ENCODE measurements around the gene RNF181.

RNF181 gene

DNA sequence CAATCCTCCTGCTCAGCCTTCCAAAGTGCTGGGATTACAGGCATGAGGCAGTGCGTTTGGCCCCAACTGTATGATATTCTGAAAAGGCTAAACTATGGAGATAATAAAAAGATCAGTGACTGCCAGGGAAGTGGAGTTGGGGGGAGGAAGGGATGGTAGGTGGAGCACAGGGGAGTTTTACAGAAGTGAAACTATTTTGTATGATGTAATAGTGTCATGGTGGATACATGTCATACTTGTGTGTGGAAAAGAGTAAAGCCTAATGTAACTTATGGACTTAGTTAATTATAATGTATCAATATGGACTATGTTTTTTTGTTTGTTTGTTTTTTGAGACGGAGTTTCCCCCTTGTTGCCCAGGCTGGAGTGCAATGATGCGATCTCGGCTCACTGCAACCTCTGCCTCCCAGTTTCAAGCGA, 31.4 kb upstream of the RNF181 start:
- no peak overlapping the region for H3K4me3 ChIP-seq
- no peaks in the 10 kb centered on the region; the same call in 1 of the 2 replicates for H3K36me3 ChIP-seq (ENCODE audit: insufficient read depth, low read length)
- H3K9ac ChIP-seq (ENCODE audit: insufficient read length) = no peak overlapping the region
- no peaks in the 10 kb centered on the region for H3K9me3 ChIP-seq (ENCODE audit: low read depth, low read length)
- TF ChIP-seq EZH2 (IDR thresholded peaks at IDR 0.05) (no peak), POLR2AphosphoS5 (IDR thresholded peaks at IDR 0.05; ENCODE audit: borderline replicate concordance, low read depth, low read length) (no peak), FOXP2 (optimal IDR thresholded peaks at IDR 0.05; ENCODE audit: control extremely low read depth, extremely low read length, insufficient read depth) (no peak)
- no peak for DNase-seq (ENCODE audit: low read depth, low spot score)
- peak overlapping the region; percentile 6; the same call in 1 of the 2 replicates for H3K27ac ChIP-seq

- Histone ChIP-seq H3K36me3 (ENCODE audit: insufficient read depth, low read length) (no peaks in the 10 kb centered on the region), H3K9ac (ENCODE audit: insufficient read length) (no peak overlapping the region), H3K27ac (no peak overlapping the region), H3K9me3 (ENCODE audit: low read depth, low read length) (no peaks in the 10 kb centered on the region), H3K4me3 (no peak overlapping the region)
- DNase-seq (ENCODE audit: low read depth, low spot score) = no peak
- no peak for TF ChIP-seq FOXP2 (optimal IDR thresholded peaks at IDR 0.05; ENCODE audit: control extremely low read depth, extremely low read length, insufficient read depth)
- TF ChIP-seq POLR2AphosphoS5 (IDR thresholded peaks at IDR 0.05; ENCODE audit: borderline replicate concordance, low read depth, low read length) = no peak
- TF ChIP-seq EZH2 (IDR thresholded peaks at IDR 0.05) = no peak
Observed at GRCh38 chr2:85566265-85566664, 29.3 kb upstream of the RNF181 start.

GRCh38 chr2:85575739-85576138, 19.8 kb upstream of the RNF181 start:
- no peak overlapping the region for H3K4me3 ChIP-seq
- no peak overlapping the region for H3K27ac ChIP-seq
- H3K9me3 ChIP-seq (ENCODE audit: low read depth, low read length) = no peaks in the 10 kb centered on the region

DNA sequence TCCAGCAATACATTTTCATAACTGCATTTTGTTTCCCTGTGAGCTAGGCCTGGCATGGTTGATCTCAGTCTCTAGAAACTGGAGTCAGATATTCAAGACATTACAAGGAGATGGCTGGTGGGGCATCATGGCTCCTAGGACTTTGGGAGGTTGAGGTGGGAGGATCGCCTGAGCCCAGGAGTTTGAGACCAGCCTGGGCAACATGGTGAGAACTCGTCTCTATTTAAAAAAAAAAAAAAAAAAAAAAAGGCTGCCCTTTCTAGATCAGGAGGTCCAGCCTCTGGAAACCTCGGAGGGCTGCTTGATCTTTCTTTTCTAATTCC, 18.5 kb upstream of the RNF181 start:
- no peak overlapping the region for H3K4me3 ChIP-seq
- no peak for DNase-seq (ENCODE audit: low read depth, low spot score)
- H3K36me3 ChIP-seq (ENCODE audit: insufficient read depth, low read length) = no peaks in the 10 kb centered on the region
- no peak overlapping the region for H3K9ac ChIP-seq (ENCODE audit: insufficient read length)
- TF ChIP-seq FOXP2 (optimal IDR thresholded peaks at IDR 0.05; ENCODE audit: control extremely low read depth, extremely low read length, insufficient read depth) (no peak), EZH2 (IDR thresholded peaks at IDR 0.05) (no peak), POLR2AphosphoS5 (IDR thresholded peaks at IDR 0.05; ENCODE audit: borderline replicate concordance, low read depth, low read length) (no peak)
- H3K27ac ChIP-seq = no peak overlapping the region
- H3K9me3 ChIP-seq (ENCODE audit: low read depth, low read length) = no peaks in the 10 kb centered on the region

More at GRCh38 chr2:85575739-85576138, 19.8 kb upstream of the RNF181 start:
- no peaks in the 10 kb centered on the region for H3K36me3 ChIP-seq (ENCODE audit: insufficient read depth, low read length)
- no peak for TF ChIP-seq POLR2AphosphoS5 (IDR thresholded peaks at IDR 0.05; ENCODE audit: borderline replicate concordance, low read depth, low read length)
- TF ChIP-seq EZH2 (IDR thresholded peaks at IDR 0.05) = no peak
- TF ChIP-seq FOXP2 (optimal IDR thresholded peaks at IDR 0.05; ENCODE audit: control extremely low read depth, extremely low read length, insufficient read depth) = no peak
- no peak overlapping the region for H3K9ac ChIP-seq (ENCODE audit: insufficient read length)
- DNase-seq (ENCODE audit: low read depth, low spot score) = no peak

GRCh38 chr2:85577386-85578242, 17.9 kb upstream of the RNF181 start, which contains the start of gene VAMP8:
TSS of gene VAMP8 (plus strand) at chr2:85577586. CDS start at chr2:85577647, 61 bp downstream.
- H3K9ac ChIP-seq (ENCODE audit: insufficient read length) = no peak within 1 kb of the TSS
- H3K9me3 ChIP-seq (ENCODE audit: low read depth, low read length) = no peaks in the 10 kb centered on the region
- no peaks in the 10 kb centered on the region for H3K36me3 ChIP-seq (ENCODE audit: insufficient read depth, low read length)
- no peak within 1 kb of the TSS for H3K27ac ChIP-seq
- no peak within 1 kb of the TSS for H3K4me3 ChIP-seq
- DNase-seq (ENCODE audit: low read depth, low spot score) = no peak
- TF ChIP-seq EZH2 (IDR thresholded peaks at IDR 0.05) (no peak), FOXP2 (optimal IDR thresholded peaks at IDR 0.05; ENCODE audit: control extremely low read depth, extremely low read length, insufficient read depth) (no peak), POLR2AphosphoS5 (IDR thresholded peaks at IDR 0.05; ENCODE audit: borderline replicate concordance, low read depth, low read length) (no peak)

- TF ChIP-seq FOXP2 (optimal IDR thresholded peaks at IDR 0.05; ENCODE audit: control extremely low read depth, extremely low read length, insufficient read depth) = no peak
- TF ChIP-seq EZH2 (IDR thresholded peaks at IDR 0.05) = no peak
- no peak for TF ChIP-seq POLR2AphosphoS5 (IDR thresholded peaks at IDR 0.05; ENCODE audit: borderline replicate concordance, low read depth, low read length)
- no peak overlapping the region for H3K4me3 ChIP-seq
- H3K36me3 ChIP-seq (ENCODE audit: insufficient read depth, low read length) = no peaks in the 10 kb centered on the region
- H3K9ac ChIP-seq (ENCODE audit: insufficient read length) = no peak overlapping the region
- no peak overlapping the region for H3K27ac ChIP-seq
- H3K9me3 ChIP-seq (ENCODE audit: low read depth, low read length) = no peaks in the 10 kb centered on the region
- DNase-seq (ENCODE audit: low read depth, low spot score) = no peak
Observed at GRCh38 chr2:85578243-85579180, 17.0 kb upstream of the RNF181 start.

- H3K9me3 ChIP-seq (ENCODE audit: low read depth, low read length) = no peaks in the 10 kb centered on the region
- H3K4me3 ChIP-seq = no peak overlapping the region
- H3K9ac ChIP-seq (ENCODE audit: insufficient read length) = no peak overlapping the region
- no peak overlapping the region for H3K27ac ChIP-seq
- TF ChIP-seq FOXP2 (optimal IDR thresholded peaks at IDR 0.05; ENCODE audit: control extremely low read depth, extremely low read length, insufficient read depth) (no peak), EZH2 (IDR thresholded peaks at IDR 0.05) (no peak), POLR2AphosphoS5 (IDR thresholded peaks at IDR 0.05; ENCODE audit: borderline replicate concordance, low read depth, low read length) (no peak)
- no peaks in the 10 kb centered on the region for H3K36me3 ChIP-seq (ENCODE audit: insufficient read depth, low read length)
- DNase-seq (ENCODE audit: low read depth, low spot score) = no peak
Observed at GRCh38 chr2:85579266-85579935, 16.1 kb upstream of the RNF181 start.

Data from SK-N-MC (cell line).